Stromal cell of bone marrow (primary cell): ENCODE measurements around the gene NUP210.

Experiments used
- DNase-seq: peaks from one replicate; pipeline ENCODE4 v3.0.0-alpha.2; 2012; ENCODE audit warnings: low read depth

Gene NUP210

GRCh38 chr3:13274551-13275332 is 145.4 kb downstream of the NUP210 start:
- no peak for DNase-seq

GRCh38 chr3:13274125-13274524 is 146.0 kb downstream of the NUP210 start:
- no peak for DNase-seq

- no peak for DNase-seq
These were observed 146.5 kb downstream of the NUP210 start for GRCh38 chr3:13273604-13274105.

- DNase-seq = no peak
These were observed 147.1 kb downstream of the NUP210 start for GRCh38 chr3:13272831-13273603.

GRCh38 chr3:13269711-13270378 is 150.3 kb downstream of the NUP210 start:
- DNase-seq = no peak

GRCh38 chr3:13268961-13269441 is 151.1 kb downstream of the NUP210 start:
- no peak for DNase-seq

GRCh38 chr3:13268120-13268519 is 152.0 kb downstream of the NUP210 start:
- no peak for DNase-seq

- no peak for DNase-seq
These were observed 153.3 kb downstream of the NUP210 start for GRCh38 chr3:13266651-13267362.
